Ectodermal cell (in vitro differentiated cells): ENCODE data around the gene GIPC1.

Experiments
- H3K27ac ChIP-seq: 2 replicates; pipeline ENCODE4 v1.7.0; 2013; ENCODE audit warnings: mild to moderate bottlenecking, low read depth, low read length; ENCODE audit not compliant: insufficient read depth, poor library complexity, severe bottlenecking
- H3K27me3 ChIP-seq: 2 replicates; pipeline ENCODE4 v1.7.0; 2013; ENCODE audit warnings: mild to moderate bottlenecking, low read length; ENCODE audit not compliant: insufficient read depth, control insufficient read depth, poor library complexity, severe bottlenecking
- H3K36me3 ChIP-seq: one replicate; pipeline ENCODE4 v1.7.0; 2013; ENCODE audit warnings: low read length; ENCODE audit not compliant: control insufficient read depth, insufficient read depth
- H3K4me1 ChIP-seq: one replicate; pipeline ENCODE4 v1.7.0; 2013; ENCODE audit warnings: low read length; ENCODE audit not compliant: control insufficient read depth, insufficient read depth
- H3K4me3 ChIP-seq: 2 replicates; pipeline ENCODE4 v1.7.0; 2013; ENCODE audit warnings: low read depth, low read length, control low read depth; ENCODE audit not compliant: insufficient read depth
- H3K9me3 ChIP-seq: 2 replicates; pipeline ENCODE4 v1.7.0; 2013; ENCODE audit warnings: mild to moderate bottlenecking, low read length, moderate library complexity; ENCODE audit not compliant: control insufficient read depth
- WGBS, 2 experiments: methylation state at CpG; one replicate each; pipeline ENCODE4 v1.1.7; 2013; ENCODE audit warnings: missing lambda C conversion rate in 2 of 2; 5-methylcytosine and 5-hydroxymethylcytosine counted together

GIPC1 gene

DNA sequence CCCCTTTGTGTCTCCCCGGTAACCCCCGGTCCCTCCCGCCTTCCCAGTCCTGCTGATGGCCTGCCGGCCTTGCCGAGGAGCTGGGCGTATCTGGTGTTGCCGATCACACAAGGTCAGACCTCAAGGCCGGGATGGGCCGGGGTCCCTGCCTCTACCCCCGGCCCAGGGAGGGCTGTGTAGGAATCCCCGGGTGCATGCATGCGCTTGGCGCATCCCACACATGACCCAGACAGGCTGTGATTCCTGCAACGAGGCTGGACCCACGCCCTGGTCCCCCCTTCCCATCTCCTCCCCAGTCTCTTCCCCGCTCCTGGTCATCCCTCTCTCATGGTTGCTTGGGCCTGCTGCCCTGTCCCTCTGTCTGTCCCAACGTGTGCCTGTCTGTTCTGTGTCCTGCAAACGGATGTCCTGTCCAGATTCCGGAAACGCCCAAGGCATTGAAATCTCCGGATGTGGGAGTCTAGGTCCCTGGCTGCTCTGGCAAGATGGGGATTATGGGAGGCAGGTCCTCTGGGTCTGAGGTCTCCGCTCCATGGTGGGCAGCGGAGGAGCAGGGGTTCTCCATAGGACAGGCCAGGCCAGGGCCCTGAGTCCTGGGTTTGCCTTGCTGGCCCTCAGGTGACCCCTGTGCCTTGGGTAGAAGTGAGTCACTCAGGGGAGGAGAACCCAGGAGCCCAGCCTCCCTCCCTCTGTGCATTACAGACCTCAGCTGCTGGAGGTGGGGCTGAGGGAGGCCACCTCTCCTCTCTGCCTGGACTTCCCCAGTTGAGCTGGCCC lies 61.2 kb downstream of the GIPC1 start:
- Histone ChIP-seq H3K4me1 (peaks cover 11% of the 10 kb centered on the region), H3K27ac (no peak overlapping the region), H3K9me3 (no peaks in the 10 kb centered on the region), H3K4me3 (peak overlapping the region; percentile 48), H3K27me3 (peaks cover 18% of the 10 kb centered on the region), H3K36me3 (no peaks in the 10 kb centered on the region)
- 86 to 87% methylated on average over 23 of the region's 23 CpGs for WGBS, 2 experiments

GRCh38 chr19:14433554-14434501 lies 62.1 kb downstream of the GIPC1 start:
- Histone ChIP-seq H3K4me3 (peak overlapping the region; percentile 48), H3K36me3 (no peaks in the 10 kb centered on the region), H3K4me1 (peaks cover 11% of the 10 kb centered on the region), H3K27ac (no peak overlapping the region), H3K9me3 (no peaks in the 10 kb centered on the region), H3K27me3 (peaks cover 18% of the 10 kb centered on the region)
- WGBS, 2 experiments, result 14% methylated on average over 52 of the region's 52 CpGs

- Histone ChIP-seq H3K27me3 (peaks cover 18% of the 10 kb centered on the region), H3K36me3 (no peaks in the 10 kb centered on the region), H3K9me3 (no peaks in the 10 kb centered on the region), H3K4me1 (peaks cover 11% of the 10 kb centered on the region), H3K27ac (no peak within 1 kb of the TSS), H3K4me3 (peak within 1 kb of the TSS; percentile 58)
- 2% methylated on average over 85 of the region's 85 CpGs for WGBS, 2 experiments
Measured at GRCh38 chr19:14432791-14433553, 63.0 kb downstream of the GIPC1 start, which contains the start of gene PKN1. PKN1 (plus strand) TSS chr19:14433306; CDS start chr19:14433522, 216 bp downstream.

DNA sequence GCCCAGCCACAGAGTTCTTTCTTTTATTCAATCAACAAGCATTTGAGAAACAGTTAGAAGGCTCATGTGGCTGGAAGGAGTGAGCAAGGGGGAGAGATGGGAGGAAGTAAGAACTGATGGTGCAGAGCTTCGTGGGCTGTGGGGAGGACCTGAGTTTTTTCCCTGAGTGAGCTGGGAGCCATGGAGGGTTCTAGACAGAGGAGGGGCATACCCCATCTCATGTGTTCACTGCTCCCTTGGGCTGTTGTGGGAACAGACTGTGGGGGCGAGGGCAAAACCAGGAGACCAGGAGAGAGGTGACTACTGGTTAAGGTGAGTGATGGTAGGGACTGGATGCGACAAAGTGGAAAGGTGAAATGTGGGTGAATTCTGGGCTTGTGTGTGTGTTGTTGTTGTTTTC lies 65.2 kb downstream of the GIPC1 start:
- 88% methylated on average over 3 of the region's 3 CpGs for WGBS, 2 experiments

GRCh38 chr19:14428882-14429416 lies 67.0 kb downstream of the GIPC1 start:
- Histone ChIP-seq H3K36me3 (no peaks in the 10 kb centered on the region), H3K9me3 (no peaks in the 10 kb centered on the region), H3K27ac (no peak overlapping the region), H3K4me3 (no peak overlapping the region), H3K27me3 (peaks cover 18% of the 10 kb centered on the region), H3K4me1 (peaks cover 3% of the 10 kb centered on the region)
- WGBS, 2 experiments, result 86 to 87% methylated on average over 4 of the region's 4 CpGs

More for the DNA sequence above, 65.2 kb downstream of the GIPC1 start:
- H3K27ac ChIP-seq, result no peak overlapping the region
- peaks cover 18% of the 10 kb centered on the region for H3K27me3 ChIP-seq
- peaks cover 11% of the 10 kb centered on the region for H3K4me1 ChIP-seq
- H3K36me3 ChIP-seq, result no peaks in the 10 kb centered on the region
- H3K4me3 ChIP-seq, result no peak overlapping the region
- no peaks in the 10 kb centered on the region for H3K9me3 ChIP-seq
